GM18502 (cell line): Measurements from ENCODE around the gene KIDINS220.

Source experiments
- ATAC-seq: cut with Tn5 transposase; IDR thresholded peaks from one replicate; pipeline ENCODE4 v1.9.1; 2021; ENCODE audit warnings: mild to moderate bottlenecking; ENCODE audit not compliant: unreplicated experiment, poor library complexity

Gene KIDINS220

GRCh38 chr2:8679827-8680731 lies 157.3 kb downstream of the KIDINS220 start:
- ATAC-seq: no peak

- ATAC-seq: no peak
Measured at GRCh38 chr2:8679567-8679826, 157.9 kb downstream of the KIDINS220 start.
